Fibroblast of pulmonary artery (primary cell): Measurements from ENCODE around the gene PTPRK.

Experiments
- DNase-seq: peaks from one replicate; pipeline ENCODE4 v3.0.0-alpha.2; 2010; ENCODE audit warnings: low read depth
- H3K4me3 ChIP-seq: replicated peaks from 2 replicates; pipeline ENCODE4 v1.5.1; 2011; ENCODE audit warnings: low read depth, mild to moderate bottlenecking, control low read depth, low read length, moderate library complexity
- TF ChIP-seq, protein P1 (sequence below): IDR thresholded peaks from 2 replicates; pipeline ENCODE4 v1.5.1; 2011; ENCODE audit warnings: mild to moderate bottlenecking, control low read depth, low read length, inconsistent platforms; ENCODE audit errors: missing control alignments

PTPRK gene

GRCh38 chr6:128098000-128098581, 422.3 kb downstream of the PTPRK start:
- TF ChIP-seq, protein P1, sequence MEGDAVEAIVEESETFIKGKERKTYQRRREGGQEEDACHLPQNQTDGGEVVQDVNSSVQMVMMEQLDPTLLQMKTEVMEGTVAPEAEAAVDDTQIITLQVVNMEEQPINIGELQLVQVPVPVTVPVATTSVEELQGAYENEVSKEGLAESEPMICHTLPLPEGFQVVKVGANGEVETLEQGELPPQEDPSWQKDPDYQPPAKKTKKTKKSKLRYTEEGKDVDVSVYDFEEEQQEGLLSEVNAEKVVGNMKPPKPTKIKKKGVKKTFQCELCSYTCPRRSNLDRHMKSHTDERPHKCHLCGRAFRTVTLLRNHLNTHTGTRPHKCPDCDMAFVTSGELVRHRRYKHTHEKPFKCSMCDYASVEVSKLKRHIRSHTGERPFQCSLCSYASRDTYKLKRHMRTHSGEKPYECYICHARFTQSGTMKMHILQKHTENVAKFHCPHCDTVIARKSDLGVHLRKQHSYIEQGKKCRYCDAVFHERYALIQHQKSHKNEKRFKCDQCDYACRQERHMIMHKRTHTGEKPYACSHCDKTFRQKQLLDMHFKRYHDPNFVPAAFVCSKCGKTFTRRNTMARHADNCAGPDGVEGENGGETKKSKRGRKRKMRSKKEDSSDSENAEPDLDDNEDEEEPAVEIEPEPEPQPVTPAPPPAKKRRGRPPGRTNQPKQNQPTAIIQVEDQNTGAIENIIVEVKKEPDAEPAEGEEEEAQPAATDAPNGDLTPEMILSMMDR: no peak
- DNase-seq: peak; percentile 21
- H3K4me3 ChIP-seq: no peak overlapping the region

DNA sequence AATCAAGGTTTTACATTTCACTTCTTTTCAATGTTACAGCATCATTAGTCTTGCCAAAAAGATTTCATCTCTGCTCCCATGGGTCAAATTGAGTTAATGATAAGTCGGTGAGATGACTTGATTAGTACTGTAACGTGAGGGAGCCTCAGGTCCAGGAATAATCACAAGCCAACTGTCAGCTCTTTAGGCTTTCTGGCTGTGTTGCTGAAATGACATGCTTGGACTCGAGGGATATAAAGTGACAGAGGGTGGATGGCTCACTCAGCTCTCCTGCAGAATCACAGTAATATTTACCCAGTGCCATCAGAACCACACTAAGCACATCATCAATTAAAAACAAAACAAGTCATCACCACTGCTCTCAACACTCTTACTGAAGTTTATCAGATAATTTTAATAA, 423.4 kb downstream of the PTPRK start:
- no peak overlapping the region for H3K4me3 ChIP-seq
- TF ChIP-seq, protein P1: no peak
- DNase-seq: no peak

GRCh38 chr6:128095362-128095761, 425.0 kb downstream of the PTPRK start:
- DNase-seq: no peak
- H3K4me3 ChIP-seq: no peak overlapping the region
- TF ChIP-seq, protein P1: no peak

DNA sequence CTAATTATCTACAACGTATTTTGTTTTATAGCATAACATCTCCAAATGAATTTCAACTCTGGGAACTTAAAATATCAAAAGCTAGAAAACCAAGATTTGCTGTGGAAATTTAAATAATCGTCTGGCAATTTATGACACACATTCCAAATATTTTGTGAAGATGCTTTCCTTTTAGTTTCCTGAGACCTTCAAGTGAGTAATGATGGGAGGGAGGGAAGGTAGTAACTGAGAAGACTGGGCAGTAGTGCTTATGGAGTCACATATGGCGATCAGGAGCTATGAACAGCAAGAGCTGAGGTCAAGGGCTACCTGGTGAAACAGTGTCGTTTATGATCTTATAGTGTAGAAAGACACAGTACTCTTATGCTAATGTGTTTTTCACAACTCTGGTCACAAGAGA, 441.4 kb downstream of the PTPRK start:
- TF ChIP-seq, protein P1: no peak
- DNase-seq: no peak
- H3K4me3 ChIP-seq: no peak overlapping the region

GRCh38 chr6:128078276-128078675, 442.1 kb downstream of the PTPRK start:
- TF ChIP-seq, protein P1: no peak
- H3K4me3 ChIP-seq: no peak overlapping the region
- DNase-seq: no peak

DNA sequence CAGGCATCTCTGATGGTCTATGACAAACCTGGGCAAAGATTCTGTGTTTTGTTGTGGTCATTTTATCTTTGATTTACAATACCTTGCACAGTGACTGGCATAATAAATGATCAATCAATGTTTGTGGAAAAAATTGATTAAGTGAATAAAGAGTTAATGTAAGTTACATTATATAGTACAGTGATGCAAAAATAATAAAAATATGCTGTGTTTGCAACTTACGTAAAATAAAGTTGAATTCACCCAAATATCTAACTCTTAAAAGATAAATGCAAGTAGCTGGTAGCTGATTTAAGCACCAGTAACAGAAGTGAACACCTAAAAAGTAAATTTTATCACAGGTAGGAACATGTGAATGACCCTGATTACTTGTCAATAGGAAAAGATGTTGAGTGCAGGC, 443.6 kb downstream of the PTPRK start:
- no peak for DNase-seq
- TF ChIP-seq, protein P1: no peak
- no peak overlapping the region for H3K4me3 ChIP-seq

- no peak overlapping the region for H3K4me3 ChIP-seq
- DNase-seq: no peak
- TF ChIP-seq, protein P1: no peak
These were observed 445.8 kb downstream of the PTPRK start for GRCh38 chr6:128074567-128074966.
